ENCODE results near the gene MC1R.

Gene MC1R

GRCh38 chr16:89922884-89923639 lies 4.4 kb downstream of the MC1R start, which contains the start of gene TUBB3:
TSS of gene TUBB3 (plus strand) at chr16:89923342. CDS start at chr16:89923402, 60 bp downstream.
- TF ChIP-seq ZFX (IDR thresholded peaks at IDR 0.05; ENCODE audit: borderline replicate concordance), result no peak
- no peak; the same call in 1 of the 2 replicates for TF ChIP-seq CTCF (IDR thresholded peaks at IDR 0.05)
- H3K27ac ChIP-seq, result peak within 1 kb of the TSS; percentile 66

- peak overlapping the region; percentile 66 for H3K27ac ChIP-seq
- TF ChIP-seq ZFX (IDR thresholded peaks at IDR 0.05; ENCODE audit: borderline replicate concordance) (no peak), CTCF (IDR thresholded peaks at IDR 0.05) (no peak)
Measured at GRCh38 chr16:89923640-89924296, 5.1 kb downstream of the MC1R start.

DNA sequence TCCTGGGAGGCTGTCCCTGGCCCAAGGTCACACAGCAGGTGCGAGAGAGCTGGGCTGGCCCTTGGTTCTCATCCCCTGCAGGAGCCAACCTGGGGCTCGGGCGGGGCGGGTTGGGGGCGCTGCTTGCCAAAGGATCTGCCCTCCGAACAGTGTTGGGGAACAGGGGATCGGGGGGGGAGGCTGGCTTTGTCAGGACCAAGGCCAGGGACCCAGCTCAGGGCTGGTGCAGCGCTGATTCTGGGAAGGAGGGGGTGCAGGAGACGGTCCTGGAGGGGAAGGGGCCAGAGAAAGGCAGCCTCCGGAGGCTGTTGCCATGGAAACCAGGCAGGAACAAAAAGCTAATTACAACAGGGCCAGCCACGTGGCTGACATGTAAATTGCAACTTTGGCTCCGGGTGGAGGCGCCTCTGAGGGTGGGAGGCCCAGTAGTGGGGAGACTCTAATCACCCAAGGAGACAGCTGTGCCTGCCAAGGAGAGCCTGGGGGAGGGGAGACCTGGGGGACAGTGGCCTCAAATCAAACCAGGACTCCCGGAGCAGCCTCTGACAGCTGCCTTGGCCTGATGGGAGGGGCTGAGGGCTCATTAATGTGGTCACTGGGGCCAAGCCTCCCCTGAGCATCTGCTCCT lies 5.7 kb downstream of the MC1R start:
- TF ChIP-seq CTCF (IDR thresholded peaks at IDR 0.05) (no peak), ZFX (IDR thresholded peaks at IDR 0.05; ENCODE audit: borderline replicate concordance) (no peak)
- peak overlapping the region; percentile 66 for H3K27ac ChIP-seq

GRCh38 chr16:89924925-89925307 lies 6.3 kb downstream of the MC1R start:
- TF ChIP-seq ZFX (IDR thresholded peaks at IDR 0.05; ENCODE audit: borderline replicate concordance), result no peak
- no peak for TF ChIP-seq CTCF (IDR thresholded peaks at IDR 0.05)
- H3K27ac ChIP-seq, result peak overlapping the region; percentile 66

- no peak for TF ChIP-seq ZFX (IDR thresholded peaks at IDR 0.05; ENCODE audit: borderline replicate concordance)
- no peak for TF ChIP-seq CTCF (IDR thresholded peaks at IDR 0.05)
- H3K27ac ChIP-seq, result peak overlapping the region; percentile 66
Measured at GRCh38 chr16:89925596-89926079, 7.0 kb downstream of the MC1R start.

GRCh38 chr16:89931305-89931896 lies 12.7 kb downstream of the MC1R start:
- no peak overlapping the region for H3K27ac ChIP-seq
- TF ChIP-seq ZFX (IDR thresholded peaks at IDR 0.05; ENCODE audit: borderline replicate concordance), result no peak
- no peak for TF ChIP-seq CTCF (IDR thresholded peaks at IDR 0.05)
